HepG2 (cell line): ENCODE measurements around the gene EMC9. TPM values are rescaled to one million over a fixed set of nuclear protein-coding genes. Genes with fewer than 3 reads are reported as not detected.

Source experiments
- ARID5B ChIP-seq: IDR thresholded peaks from 2 replicates; pipeline ENCODE4 v1.4.0; 2020; ENCODE audit warnings: mild to moderate bottlenecking, missing genetic modification reagents
- ATF2 ChIP-seq: sonication (generic); formaldehyde crosslinking; IDR thresholded peaks from 2 replicates; pipeline ENCODE4 v1.4.0; 2020; ENCODE audit warnings: missing genetic modification reagents
- BRF2 ChIP-seq: sonication (generic); formaldehyde crosslinking; IDR thresholded peaks from 2 replicates; pipeline ENCODE4 v1.8.1; 2022; ENCODE audit warnings: mild to moderate bottlenecking, missing genetic modification reagents
- CBFB ChIP-seq: sonication (generic); formaldehyde crosslinking; IDR thresholded peaks from 2 replicates; pipeline ENCODE4 v1.4.0; 2020; ENCODE audit warnings: missing genetic modification reagents
- DR1 ChIP-seq: sonication (generic); formaldehyde crosslinking; IDR thresholded peaks from 2 replicates; pipeline ENCODE4 v1.8.0; 2021; ENCODE audit warnings: mild to moderate bottlenecking, missing genetic modification reagents, inconsistent platforms
- ESRRA ChIP-seq: sonication (generic); formaldehyde crosslinking; IDR thresholded peaks from 2 replicates; pipeline ENCODE4 v1.5.1; 2020; ENCODE audit warnings: mild to moderate bottlenecking, low read depth, missing genetic modification reagents
- IKZF4 ChIP-seq: sonication (generic); formaldehyde crosslinking; IDR thresholded peaks from 2 replicates; pipeline ENCODE4 v1.5.1; 2020; ENCODE audit warnings: borderline replicate concordance, mild to moderate bottlenecking, low read depth, missing genetic modification reagents; ENCODE audit errors: not compliant biosample characterization
- NFRKB ChIP-seq: fragments of 450-650 bp; IDR thresholded peaks from 2 replicates; pipeline ENCODE4 v1.6.1; 2017
- NFYB ChIP-seq: sonication (generic); formaldehyde crosslinking; IDR thresholded peaks from 2 replicates; pipeline ENCODE4 v1.4.0; 2020; ENCODE audit warnings: missing genetic modification reagents
- PCBP2 ChIP-seq: fragments of 200-400 bp; formaldehyde crosslinking; optimal IDR thresholded peaks from 2 replicates; pipeline ENCODE3; 2018; ENCODE audit warnings: low read length, low read depth; ENCODE audit not compliant: poor library complexity, severe bottlenecking
- RFX1 ChIP-seq: fragments of 450-650 bp; IDR thresholded peaks from 2 replicates; pipeline ENCODE4 v1.6.1; 2017
- SKI ChIP-seq: fragments of 450-650 bp; IDR thresholded peaks from one replicate; pipeline ENCODE4 v1.6.1; 2018; ENCODE audit warnings: mild to moderate bottlenecking; ENCODE audit not compliant: partially characterized antibody
- SMAD3 ChIP-seq: sonication (generic); formaldehyde crosslinking; IDR thresholded peaks from 2 replicates; pipeline ENCODE4 v1.4.0; 2020; ENCODE audit warnings: missing genetic modification reagents
- TAF1 ChIP-seq: sonication (generic); formaldehyde crosslinking; IDR thresholded peaks from 2 replicates; pipeline ENCODE4 v1.4.0; 2020; ENCODE audit warnings: missing genetic modification reagents
- ZNF503 ChIP-seq: sonication (generic); formaldehyde crosslinking; IDR thresholded peaks from 2 replicates; pipeline ENCODE4 v1.4.0; 2020; ENCODE audit warnings: missing genetic modification reagents
- ZNF644 ChIP-seq: IDR thresholded peaks from 2 replicates; pipeline ENCODE4 v1.6.1; 2016; ENCODE audit warnings: low read depth
- ZNF691 ChIP-seq: sonication (generic); formaldehyde crosslinking; IDR thresholded peaks from 2 replicates; pipeline ENCODE4 v1.4.0; 2020; ENCODE audit warnings: missing genetic modification reagents, low read depth, mild to moderate bottlenecking, borderline replicate concordance
- polyA plus RNA-seq, 8 experiments: library from polyadenylated mRNA; depleted of rRNA in 3 of 8; stranded (reverse) in 7 of 8; unstranded in 1 of 8; fragments of >200 nt; fragmentation: Illumina TruSeq in 4 of 8; extraction: Trizol in 4 of 8; gene quantifications; 2 replicates each; pipeline versions ENCODE4 v1.2.1 to v1.2.3, GENCODE V29; 2011 to 2016; ENCODE audit warnings: low read depth in 4 of 8, missing spikeins in 1 of 8, mixed read lengths in 1 of 8; ENCODE audit not compliant: insufficient read depth in 1 of 8
- total RNA-seq, 5 experiments: library from RNA; depleted of rRNA; stranded (reverse); fragments of >200 nt; fragmentation: Illumina TruSeq; extraction: Trizol; gene quantifications; 2 replicates each; pipeline ENCODE4 v1.2.3, GENCODE V29; 2016; ENCODE audit warnings: low read depth in 1 of 5

EMC9 gene
- total and polyA plus RNA-seq, 2 of the 13 experiments (the other 11 are each of a cell fraction or from before 2014, with no cell fraction given): 60.5 to 78.7 TPM

GRCh38 chr14:24141097-24141880, at the start of gene EMC9 (continued):
- TF ChIP-seq ZNF691 (CRISPR knock-in tag) (peak; percentile 90; the same call in 1 of the 2 replicates), CBFB (CRISPR knock-in tag) (peak; percentile 88), SKI (peak; percentile 83), BRF2 (CRISPR knock-in tag) (peak; percentile 95), DR1 (CRISPR knock-in tag) (no peak; the same call in 1 of the 2 replicates), PCBP2 (no peak), IKZF4 (no peak), ATF2 (CRISPR knock-in tag) (peak; percentile 84), ESRRA (peak; percentile 75; the same call in 1 of the 2 replicates), SMAD3 (no peak; the same call in 1 of the 2 replicates), TAF1 (CRISPR knock-in tag) (peak; percentile 99), RFX1 (no peak; the same call in 1 of the 2 replicates), NFRKB (no peak), ZNF644 (peak; percentile 68), ARID5B (CRISPR knock-in tag) (peak; percentile 61), NFYB (CRISPR knock-in tag) (peak; percentile 99), ZNF503 (CRISPR knock-in tag) (peak; percentile 72; the same call in 1 of the 2 replicates)
